ENCODE measurements around the gene HCRT. TPM values are rescaled to one million over a fixed set of nuclear protein-coding genes. Genes with fewer than 3 reads are reported as not detected.
"Not testable (repeated sequence)": the region's sequence is repeated elsewhere in the genome, so short reads cannot be mapped to it uniquely, and the experiment has no call there.

HCRT gene
- total RNA-seq, 1 donor from 2014 or later, result not detected

DNA sequence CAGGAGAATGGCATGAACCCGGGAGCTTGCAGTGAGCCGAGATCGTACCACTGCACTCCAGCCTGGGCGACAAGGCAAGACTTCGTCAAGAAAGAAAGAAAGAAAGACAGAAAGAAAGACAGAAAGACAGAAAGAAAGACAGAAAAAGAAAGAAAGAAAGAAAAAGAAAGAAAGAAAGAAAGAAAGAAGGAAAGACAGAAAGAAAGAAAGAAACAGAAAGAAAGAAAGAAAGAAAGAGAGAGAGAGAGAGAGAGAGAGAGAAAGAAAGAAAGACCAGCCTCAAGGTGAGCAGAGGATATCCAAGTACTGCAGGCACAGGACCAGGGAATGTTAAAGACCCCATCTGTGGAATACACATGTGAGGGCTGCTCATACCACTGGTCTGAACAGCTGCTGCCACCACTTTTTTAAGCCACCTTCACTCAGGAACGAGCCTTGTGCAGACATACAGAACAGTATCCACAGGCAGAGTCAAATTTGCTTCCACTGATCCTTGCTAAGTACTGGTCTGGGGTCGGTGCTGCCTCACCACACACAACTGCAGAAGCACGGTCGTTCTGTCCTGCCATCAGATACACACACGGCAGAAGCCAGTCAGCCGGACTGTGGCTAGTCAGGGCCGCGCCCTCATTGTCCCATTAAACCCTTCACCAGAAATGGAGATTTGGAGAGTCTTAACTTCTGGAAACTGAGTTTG is 38.2 kb downstream of the HCRT start:
- intact Hi-C loops (cut with micrococcal nuclease), result no loop called here

DNA sequence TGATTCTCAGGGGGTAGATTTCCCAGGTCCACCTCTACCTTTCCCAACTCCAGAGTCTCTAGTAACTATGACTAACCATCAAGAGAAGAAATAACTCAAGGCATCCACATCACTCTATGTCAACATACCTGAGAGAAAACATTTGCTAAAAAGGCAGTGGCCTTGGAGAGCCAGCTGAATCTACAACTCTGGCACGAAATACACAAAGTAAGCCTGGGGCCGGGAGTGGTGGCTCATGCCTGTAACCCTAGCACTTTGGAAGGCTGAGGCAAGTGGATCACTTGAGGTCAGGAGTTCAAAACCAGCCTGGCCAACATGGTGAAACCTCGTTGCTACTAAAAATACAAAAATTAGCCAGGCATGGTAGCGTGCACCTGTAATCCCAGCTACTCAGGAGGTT is 42.1 kb downstream of the HCRT start:
- intact Hi-C loops (cut with micrococcal nuclease), result not testable (repeated sequence)

DNA sequence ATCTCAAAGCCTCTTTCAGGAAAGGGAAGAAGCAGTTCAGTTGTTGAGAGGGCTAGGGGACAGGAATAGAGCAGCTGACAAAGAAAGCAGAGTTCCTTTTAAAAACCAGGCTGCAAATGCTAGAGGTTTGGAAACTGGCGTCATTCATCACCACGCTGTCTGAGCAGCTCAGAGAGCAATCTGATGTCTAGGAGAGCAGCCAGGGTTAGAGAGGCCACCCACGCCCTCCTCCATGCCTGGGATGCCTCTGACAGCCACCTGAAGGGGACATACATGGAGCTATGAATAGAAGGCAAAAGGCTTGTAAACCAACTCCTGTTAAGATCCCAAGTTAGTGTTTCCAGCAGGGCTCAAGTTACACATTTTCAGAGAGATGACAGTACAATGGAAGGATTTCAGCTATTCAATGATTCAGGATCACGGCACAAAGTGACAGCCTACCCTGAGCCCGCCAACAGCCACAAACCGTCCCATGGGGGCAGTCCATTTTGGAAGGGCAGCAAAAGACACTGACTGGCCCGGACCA is 42.8 kb downstream of the HCRT start:
- intact Hi-C loops (cut with micrococcal nuclease), result no loop called here

DNA sequence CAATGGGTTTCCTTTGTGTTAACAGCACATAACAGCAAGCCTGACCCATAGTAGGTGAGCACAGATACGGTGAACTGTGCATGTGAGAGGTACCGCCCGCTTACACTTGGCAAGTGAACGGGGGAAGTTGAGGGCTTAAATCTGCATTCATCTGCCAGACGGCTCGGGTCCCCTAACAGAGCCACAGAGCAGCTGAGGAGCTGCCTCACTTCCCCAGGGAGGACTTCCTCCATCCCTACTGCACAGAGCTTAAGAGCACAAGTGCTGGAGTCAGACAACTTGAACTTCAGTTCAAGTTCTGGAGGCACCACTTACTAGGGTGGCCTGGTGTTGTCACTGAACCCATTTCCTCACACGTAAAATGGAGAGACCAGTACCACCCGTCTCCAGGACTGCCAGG is 43.9 kb downstream of the HCRT start:
- intact Hi-C loops (cut with micrococcal nuclease), result no loop called here

GRCh38 chr17:42140690-42141089 is 44.6 kb downstream of the HCRT start:
- intact Hi-C loops (cut with micrococcal nuclease), result not testable (repeated sequence)

GRCh38 chr17:42138749-42139492 is 46.3 kb downstream of the HCRT start:
- intact Hi-C loops (cut with micrococcal nuclease), result no loop called here

DNA sequence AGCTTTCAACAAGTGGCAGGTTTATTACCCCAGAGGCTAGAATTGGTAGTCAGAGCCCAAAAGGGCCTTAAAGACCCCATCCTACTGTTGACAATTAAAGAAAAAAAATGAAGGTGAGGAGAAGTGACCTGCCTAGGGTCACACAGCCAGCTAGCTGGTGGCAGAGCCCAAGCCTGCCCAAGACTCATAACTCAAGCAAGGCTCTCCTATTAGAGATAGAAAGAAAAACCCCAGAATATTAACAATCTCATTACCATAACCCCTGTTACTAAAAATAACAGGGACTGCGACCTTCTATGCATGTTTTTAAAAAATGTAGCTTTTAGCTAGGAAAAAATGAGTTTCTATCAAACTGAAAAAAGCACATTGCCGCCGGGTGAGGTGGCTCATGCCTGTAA is 48.6 kb downstream of the HCRT start:
- intact Hi-C loops (cut with micrococcal nuclease), result no loop called here

GRCh38 chr17:42135664-42136653 is 49.3 kb downstream of the HCRT start:
- intact Hi-C loops (cut with micrococcal nuclease), result no loop called here

- intact Hi-C loops (cut with micrococcal nuclease), result no loop called here
These were observed 50.1 kb downstream of the HCRT start for GRCh38 chr17:42135151-42135550.

Other genes starting within 250 kb of the HCRT start
- 74.0 and 80.6 TPM in 2 replicates for gene CNP, start 218.7 kb downstream of the HCRT start, total RNA-seq
- 103 and 111 TPM in 2 replicates for gene DNAJC7, start 168.0 kb downstream of the HCRT start, total RNA-seq
- gene NKIRAS2, start 165.4 kb downstream of the HCRT start, total RNA-seq, result 22.2 and 24.7 TPM in 2 replicates
- 0.05 and 0.11 TPM in 2 replicates for gene C17orf113, start 134.9 kb downstream of the HCRT start, total RNA-seq
- gene ZNF385C, start 87.0 kb downstream of the HCRT start, total RNA-seq, result not detected in 2 replicates
- gene DHX58, start 72.7 kb downstream of the HCRT start, total RNA-seq, result 35.9 and 38.8 TPM in 2 replicates
- gene KAT2A, start 64.1 kb downstream of the HCRT start, total RNA-seq, result 45.4 and 45.5 TPM in 2 replicates
- not detected in 2 replicates for gene HSPB9, start 62.6 kb downstream of the HCRT start, total RNA-seq
- gene RAB5C, start 30.5 kb downstream of the HCRT start, total RNA-seq, result 91.7 and 95.8 TPM in 2 replicates
- gene KCNH4, start 4.3 kb downstream of the HCRT start, total RNA-seq, result 0.11 and 0.16 TPM in 2 replicates
- gene GHDC, start 9.0 kb upstream of the HCRT start, total RNA-seq, result 15.3 and 15.9 TPM in 2 replicates
- 147 and 149 TPM in 2 replicates for gene STAT5B, start 90.9 kb upstream of the HCRT start, total RNA-seq
- gene STAT5A, start 103.0 kb upstream of the HCRT start, total RNA-seq, result 123 and 124 TPM in 2 replicates
- 105 and 109 TPM in 2 replicates for gene STAT3, start 203.0 kb upstream of the HCRT start, total RNA-seq
- 3.5 TPM in 2 replicates for gene CAVIN1, start 237.8 kb upstream of the HCRT start, total RNA-seq

Data from T-helper 2 cell treated with Interferon-gamma antibody and Interleukin-4, amounts not matched to agents 100 ng/mL and 5 ng/mL, for 36 hours (primary cell).